ENCODE results near the gene C19orf85. TPM values are rescaled to one million over a fixed set of nuclear protein-coding genes. Genes with fewer than 3 reads are reported as not detected.
"Not testable (repeated sequence)": the region's sequence is repeated elsewhere in the genome, so short reads cannot be mapped to it uniquely, and the experiment has no call there.

C19orf85 gene
- polyA plus RNA-seq, 2 of the 4 experiments (the other 2 are of a cell fraction) = not detected

GRCh38 chr19:55497763-55498162 lies 33.2 kb upstream of the C19orf85 start:
- ATAC-seq (no peak), FAIRE-seq (no peak), DNase-seq (ENCODE audit: low read depth in 1 of 2, low spot score in 1 of 2) (no peak)
- ChIA-PET POLR2A (interaction anchor here (1.5 kb wide), 1 partner anchor 13 kb away, joined by 3 read pairs; the partner anchor contains the start of gene NAT14), CTCF (interaction anchor here (0.7 to 17.3 kb wide), 11 partner anchors 10 to 355 kb away, joined by 3 to 194 read pairs (median 5); partner anchors contain the start of genes NAT14, ZNF628 and ZNF865)
- 82% methylated on average over 13 of the region's 13 CpGs for WGBS (ENCODE audit: missing lambda C conversion rate)
- Histone ChIP-seq H3K27ac (no peak overlapping the region), H3K4me3 (no peak overlapping the region), H3K4me1 (peaks cover 4% of the 10 kb centered on the region; the same call in 1 of the 3 replicates), H3K4me2 (no peak overlapping the region), H3K9me3 (no peaks in the 10 kb centered on the region)
- TF ChIP-seq, protein P1, sequence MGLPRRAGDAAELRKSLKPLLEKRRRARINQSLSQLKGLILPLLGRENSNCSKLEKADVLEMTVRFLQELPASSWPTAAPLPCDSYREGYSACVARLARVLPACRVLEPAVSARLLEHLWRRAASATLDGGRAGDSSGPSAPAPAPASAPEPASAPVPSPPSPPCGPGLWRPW (IDR thresholded peaks at IDR 0.05) = no peak
- TF ChIP-seq SMC3 (IDR thresholded peaks at IDR 0.05) (no peak), FOSB (CRISPR knock-in tag; IDR thresholded peaks at IDR 0.05) (no peak), KDM5A (IDR thresholded peaks at IDR 0.05) (no peak), EHF (CRISPR knock-in tag; IDR thresholded peaks at IDR 0.05) (no peak), CBX2 (IDR thresholded peaks at IDR 0.05; ENCODE audit: borderline replicate concordance, low read depth) (no peak), RFX5 (IDR thresholded peaks at IDR 0.05) (no peak), HOXB5 (CRISPR knock-in tag; IDR thresholded peaks at IDR 0.05) (no peak), ZC3H11A (IDR thresholded peaks at IDR 0.05) (no peak), NR3C1 (IDR thresholded peaks at IDR 0.05) (no peak), TP53 (CRISPR knock-in tag; IDR thresholded peaks at IDR 0.05) (no peak), JUNB (IDR thresholded peaks at IDR 0.05) (no peak)
- TF ChIP-seq, protein P2, sequence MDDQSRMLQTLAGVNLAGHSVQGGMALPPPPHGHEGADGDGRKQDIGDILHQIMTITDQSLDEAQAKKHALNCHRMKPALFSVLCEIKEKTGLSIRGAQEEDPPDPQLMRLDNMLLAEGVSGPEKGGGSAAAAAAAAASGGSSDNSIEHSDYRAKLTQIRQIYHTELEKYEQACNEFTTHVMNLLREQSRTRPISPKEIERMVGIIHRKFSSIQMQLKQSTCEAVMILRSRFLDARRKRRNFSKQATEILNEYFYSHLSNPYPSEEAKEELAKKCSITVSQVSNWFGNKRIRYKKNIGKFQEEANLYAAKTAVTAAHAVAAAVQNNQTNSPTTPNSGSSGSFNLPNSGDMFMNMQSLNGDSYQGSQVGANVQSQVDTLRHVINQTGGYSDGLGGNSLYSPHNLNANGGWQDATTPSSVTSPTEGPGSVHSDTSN (IDR thresholded peaks at IDR 0.05) = no peak

GRCh38 chr19:55496820-55497219 lies 32.3 kb upstream of the C19orf85 start:
- FAIRE-seq; DNase-seq (ENCODE audit: low read depth in 1 of 2, low spot score in 1 of 2); H3K4me3 ChIP-seq; POLR2A ChIA-PET; H3K9me3 ChIP-seq; H3K27ac ChIP-seq; ATAC-seq; H3K4me2 ChIP-seq: not testable (repeated sequence)
- H3K4me1 ChIP-seq = peaks cover 12% of the 10 kb centered on the region; the same call in 1 of the 3 replicates
- CTCF ChIA-PET = interaction anchor here (0.6 to 17.3 kb wide), 8 partner anchors 10 to 135 kb away, joined by 3 to 194 read pairs (median 5); partner anchors contain the start of genes ZNF628 and ZNF865
- 80% methylated on average over 10 of the region's 10 CpGs for WGBS (ENCODE audit: missing lambda C conversion rate)

DNA sequence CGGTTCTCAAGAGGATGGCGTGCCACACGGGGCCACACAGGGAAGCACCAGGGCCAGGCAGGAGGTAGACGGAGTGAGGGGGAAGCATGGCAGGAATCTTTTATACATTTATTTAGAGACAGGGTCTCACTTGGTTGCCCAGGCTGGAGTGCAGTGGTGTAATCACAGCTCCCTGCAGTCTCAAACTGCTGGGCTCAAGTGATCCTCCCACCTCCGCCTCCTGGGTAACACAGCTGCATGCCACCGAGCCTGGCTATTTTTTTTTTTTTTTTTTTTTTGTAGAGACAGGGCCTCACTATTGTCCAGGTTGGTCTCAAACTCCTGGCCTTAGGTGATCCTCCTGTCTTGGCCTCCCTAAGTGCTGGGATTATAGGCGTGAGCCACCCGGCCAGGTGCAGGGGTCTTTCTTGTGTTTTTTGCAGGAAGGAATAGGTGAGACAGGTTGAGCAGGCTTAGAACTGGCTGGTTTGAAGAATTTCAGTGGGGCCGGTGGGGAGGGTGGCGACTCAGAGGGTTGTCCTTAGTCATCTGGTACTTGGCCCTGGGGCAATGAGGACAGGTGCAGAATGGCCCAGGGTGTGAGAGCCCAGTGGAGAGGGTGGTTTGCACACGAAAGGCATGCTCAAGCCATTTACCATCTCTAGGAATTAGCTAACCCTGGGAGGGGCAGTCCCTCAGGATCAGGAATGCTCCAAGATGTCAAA lies 31.2 kb upstream of the C19orf85 start:
- no peak overlapping the region for H3K4me2 ChIP-seq
- H3K4me1 ChIP-seq = peaks cover 19% of the 10 kb centered on the region; the same call in 2 of the 3 replicates
- no peak overlapping the region for H3K4me3 ChIP-seq
- no peak overlapping the region for H3K27ac ChIP-seq
- CTCF ChIA-PET = interaction anchor here (0.8 to 17.3 kb wide), 6 partner anchors 8 to 136 kb away, joined by 5 to 219 read pairs (median 24); no protein-coding TSS in a partner anchor
- ATAC-seq (no peak), DNase-seq (ENCODE audit: low read depth in 1 of 2, low spot score in 1 of 2) (no peak), FAIRE-seq (no peak)
- POLR2A ChIA-PET = no interaction called here
- WGBS (ENCODE audit: missing lambda C conversion rate) = 73% methylated on average over 11 of the region's 11 CpGs
- TF ChIP-seq ZFP36 (IDR thresholded peaks at IDR 0.05; ENCODE audit: borderline replicate concordance, partially characterized antibody) (no peak), POLR2A (IDR thresholded peaks at IDR 0.05; ENCODE audit: low read length) (no peak), ELK1 (IDR thresholded peaks at IDR 0.05; ENCODE audit: low read depth, low read length) (no peak), RCOR1 (IDR thresholded peaks at IDR 0.05; ENCODE audit: low read depth, low read length) (no peak), CBX8 (IDR thresholded peaks at IDR 0.05) (no peak), PHF8 (IDR thresholded peaks at IDR 0.05; ENCODE audit: borderline replicate concordance, low read depth) (no peak), RNF2 (IDR thresholded peaks at IDR 0.05; ENCODE audit: borderline replicate concordance, low read depth) (no peak), GATA3 (IDR thresholded peaks at IDR 0.05; ENCODE audit: borderline replicate concordance) (no peak), KDM5A (IDR thresholded peaks at IDR 0.05) (no peak), ZNF302 (CRISPR knock-in tag; IDR thresholded peaks at IDR 0.05) (no peak), E2F6 (IDR thresholded peaks at IDR 0.05; ENCODE audit: borderline replicate concordance, low read depth) (no peak), SREBF2 (IDR thresholded peaks at IDR 0.05) (no peak), EHF (CRISPR knock-in tag; IDR thresholded peaks at IDR 0.05) (no peak), JUNB (IDR thresholded peaks at IDR 0.05) (no peak), KDM1A (IDR thresholded peaks at IDR 0.05; ENCODE audit: low read depth) (no peak)
- TF ChIP-seq, protein P1 (IDR thresholded peaks at IDR 0.05) = no peak
- H3K9me3 ChIP-seq = no peaks in the 10 kb centered on the region
